ENCODE data around the gene SHOX.
"Not testable (repeated sequence)": the region's sequence is repeated elsewhere in the genome, so short reads cannot be mapped to it uniquely, and the experiment has no call there.

The SHOX gene

DNA sequence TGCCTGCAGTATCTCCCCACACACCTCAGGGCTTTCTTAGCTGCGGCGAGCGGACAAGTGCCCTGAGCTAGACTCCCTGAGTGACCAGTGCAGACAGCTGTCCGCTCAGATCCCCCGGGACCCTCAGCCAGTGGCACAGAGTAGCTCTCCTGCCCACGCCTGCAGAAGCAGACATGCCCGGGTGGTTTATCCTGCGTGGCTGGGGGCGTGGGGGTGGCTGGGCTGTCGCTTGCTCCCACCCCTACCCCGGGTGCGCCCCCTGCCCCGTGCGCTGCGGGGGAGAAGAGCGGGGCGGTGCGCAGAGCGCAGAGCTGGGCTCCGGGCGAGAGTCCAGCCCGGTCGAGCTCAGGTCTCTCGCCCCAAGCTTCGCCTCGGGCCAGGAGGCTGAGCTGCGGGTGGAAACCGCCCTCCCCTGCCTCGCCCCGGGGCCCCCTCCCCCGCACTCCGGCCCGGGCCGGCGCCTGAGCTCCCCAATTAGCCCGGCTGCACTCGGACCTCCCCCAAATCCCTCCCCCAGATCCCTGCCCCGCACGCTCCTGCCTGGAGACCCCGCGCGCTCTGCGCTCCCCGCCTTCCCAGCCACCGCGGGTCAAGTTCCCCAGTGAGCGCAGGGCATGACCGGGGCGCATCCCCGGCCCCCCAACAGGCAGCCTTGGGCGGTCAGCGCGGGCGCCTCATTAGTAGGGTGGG, 11.7 kb upstream of the SHOX start:
- TF ChIP-seq, protein P1, sequence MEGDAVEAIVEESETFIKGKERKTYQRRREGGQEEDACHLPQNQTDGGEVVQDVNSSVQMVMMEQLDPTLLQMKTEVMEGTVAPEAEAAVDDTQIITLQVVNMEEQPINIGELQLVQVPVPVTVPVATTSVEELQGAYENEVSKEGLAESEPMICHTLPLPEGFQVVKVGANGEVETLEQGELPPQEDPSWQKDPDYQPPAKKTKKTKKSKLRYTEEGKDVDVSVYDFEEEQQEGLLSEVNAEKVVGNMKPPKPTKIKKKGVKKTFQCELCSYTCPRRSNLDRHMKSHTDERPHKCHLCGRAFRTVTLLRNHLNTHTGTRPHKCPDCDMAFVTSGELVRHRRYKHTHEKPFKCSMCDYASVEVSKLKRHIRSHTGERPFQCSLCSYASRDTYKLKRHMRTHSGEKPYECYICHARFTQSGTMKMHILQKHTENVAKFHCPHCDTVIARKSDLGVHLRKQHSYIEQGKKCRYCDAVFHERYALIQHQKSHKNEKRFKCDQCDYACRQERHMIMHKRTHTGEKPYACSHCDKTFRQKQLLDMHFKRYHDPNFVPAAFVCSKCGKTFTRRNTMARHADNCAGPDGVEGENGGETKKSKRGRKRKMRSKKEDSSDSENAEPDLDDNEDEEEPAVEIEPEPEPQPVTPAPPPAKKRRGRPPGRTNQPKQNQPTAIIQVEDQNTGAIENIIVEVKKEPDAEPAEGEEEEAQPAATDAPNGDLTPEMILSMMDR (IDR thresholded peaks at IDR 0.05; ENCODE audit: control insufficient read depth, extremely low read depth, insufficient read depth): no peak
- DNase-seq (ENCODE audit: low read depth): no peak
- no peak overlapping the region for H3K4me3 ChIP-seq (ENCODE audit: low read depth, low read length)

DNA sequence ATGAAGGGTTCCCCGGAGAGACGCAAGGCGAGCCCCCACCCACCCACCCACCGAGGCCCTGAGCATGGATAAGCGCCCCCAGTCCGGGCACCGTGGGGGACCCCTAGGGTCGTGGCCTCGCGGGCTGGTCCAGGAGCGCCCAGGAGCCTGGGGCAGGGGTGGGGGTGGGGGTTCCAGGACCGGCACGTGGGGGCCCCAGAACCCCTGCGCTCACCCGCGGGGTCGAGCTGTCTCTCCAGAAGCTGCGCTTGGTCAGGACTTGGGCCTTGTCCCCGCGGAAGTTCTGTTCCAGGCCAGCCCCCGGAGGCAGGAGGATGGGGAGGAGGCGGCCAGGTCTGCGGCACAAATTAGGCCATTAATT, 11.2 kb upstream of the SHOX start:
- no peak for DNase-seq (ENCODE audit: low read depth)
- no peak overlapping the region for H3K4me3 ChIP-seq (ENCODE audit: low read depth, low read length)
- TF ChIP-seq, protein P1 (IDR thresholded peaks at IDR 0.05; ENCODE audit: control insufficient read depth, extremely low read depth, insufficient read depth): no peak

DNA sequence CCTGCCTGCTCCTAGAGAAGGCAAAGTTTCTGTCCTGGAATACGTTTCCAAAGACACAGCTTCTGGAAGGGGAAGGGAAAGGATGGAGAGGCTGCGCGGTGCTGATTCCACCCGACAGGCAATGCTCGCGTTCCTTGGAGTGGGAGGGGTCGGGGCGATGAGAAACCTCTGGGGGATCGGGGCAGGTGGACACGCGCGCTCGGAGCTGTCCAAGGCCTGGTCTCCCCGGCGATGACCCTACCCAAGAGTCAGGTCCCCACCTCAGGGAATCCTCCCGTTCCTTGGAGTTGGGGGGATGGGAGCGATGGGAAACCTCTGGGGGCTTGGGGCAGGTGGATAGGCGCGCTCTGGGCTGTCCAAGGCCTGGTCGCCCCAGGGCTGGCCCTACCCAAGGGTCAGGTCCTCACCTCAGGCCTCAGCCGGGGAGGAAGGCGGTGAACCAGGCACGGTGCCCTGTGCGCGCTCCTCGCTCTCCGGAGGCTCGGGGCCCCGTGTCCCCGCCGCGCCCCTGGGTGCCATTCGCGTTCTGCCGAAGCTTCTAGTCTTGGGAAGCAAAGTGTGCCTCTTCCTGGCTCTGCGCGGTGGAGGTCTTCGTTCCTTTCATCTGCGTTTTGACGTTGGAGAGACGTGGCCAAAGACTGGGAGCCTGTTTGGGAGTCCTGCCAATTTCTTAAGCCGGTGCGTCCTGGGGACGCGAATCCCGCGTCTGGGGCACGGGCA, 10.6 kb upstream of the SHOX start:
- DNase-seq (ENCODE audit: low read depth): no peak
- TF ChIP-seq, protein P1 (IDR thresholded peaks at IDR 0.05; ENCODE audit: control insufficient read depth, extremely low read depth, insufficient read depth): no peak
- H3K4me3 ChIP-seq (ENCODE audit: low read depth, low read length): no peak overlapping the region

DNA sequence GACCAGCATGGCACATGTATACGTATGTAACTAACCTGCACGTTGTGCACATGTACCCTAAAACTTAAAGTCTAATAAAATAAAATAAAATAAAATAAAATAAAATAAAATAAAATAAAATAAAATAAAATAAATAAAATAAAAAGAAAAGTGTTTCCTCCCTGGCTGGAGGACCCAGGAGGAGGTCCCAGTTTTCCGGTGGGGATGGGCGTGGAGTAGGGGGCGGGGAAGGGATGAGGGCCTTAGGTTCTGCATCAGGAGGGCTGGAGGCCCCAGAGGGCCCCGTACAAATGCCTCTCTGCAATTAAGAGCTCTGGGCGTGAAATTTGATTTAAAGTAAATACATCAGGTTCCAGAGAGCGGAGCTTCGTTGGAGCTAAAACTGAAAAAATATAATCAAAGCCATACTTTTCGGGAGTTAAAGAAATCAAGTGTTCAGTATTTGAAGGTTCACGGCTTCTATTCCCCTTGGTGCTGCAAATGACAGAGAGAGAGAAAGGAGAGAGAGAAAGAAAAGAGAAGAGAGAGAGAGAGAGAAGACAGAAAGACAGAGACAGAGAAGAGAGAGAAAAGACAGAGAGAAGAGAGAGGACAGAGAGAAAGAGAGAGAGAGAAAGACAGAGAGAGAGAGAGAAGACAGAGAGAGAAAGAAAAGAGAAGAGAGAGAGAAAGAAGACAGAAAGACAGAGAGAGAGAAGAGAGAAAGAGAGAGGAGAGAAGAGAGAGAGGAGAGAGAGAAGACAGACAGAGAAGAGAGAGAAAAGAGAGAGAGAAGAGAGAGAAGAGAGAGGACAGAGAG, 8.7 kb upstream of the SHOX start:
- no peak overlapping the region for H3K4me3 ChIP-seq (ENCODE audit: low read depth, low read length)
- no peak for DNase-seq (ENCODE audit: low read depth)
- TF ChIP-seq, protein P1 (IDR thresholded peaks at IDR 0.05; ENCODE audit: control insufficient read depth, extremely low read depth, insufficient read depth): no peak

DNA sequence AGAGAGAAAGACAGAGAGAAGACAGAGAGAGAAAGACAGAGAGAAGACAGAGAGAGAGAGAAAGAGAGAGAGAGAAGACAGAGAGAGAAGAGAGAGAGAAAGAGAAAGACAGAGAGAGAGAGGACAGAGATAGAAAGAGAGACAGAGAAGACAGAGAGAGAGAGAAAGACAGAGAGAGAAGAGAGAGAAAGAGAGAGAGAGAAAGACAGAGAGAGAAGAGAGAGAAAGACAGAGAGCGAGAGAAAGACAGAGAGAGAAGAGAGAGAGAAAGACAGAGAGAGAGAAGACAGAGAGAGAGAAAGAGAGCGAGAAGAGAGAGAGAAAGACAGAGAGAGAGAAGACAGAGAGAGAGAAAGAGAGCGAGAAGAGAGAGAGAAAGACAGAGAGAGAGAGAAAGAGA, 7.8 kb upstream of the SHOX start:
- H3K4me3 ChIP-seq (ENCODE audit: low read depth, low read length); DNase-seq (ENCODE audit: low read depth): not testable (repeated sequence)

DNA sequence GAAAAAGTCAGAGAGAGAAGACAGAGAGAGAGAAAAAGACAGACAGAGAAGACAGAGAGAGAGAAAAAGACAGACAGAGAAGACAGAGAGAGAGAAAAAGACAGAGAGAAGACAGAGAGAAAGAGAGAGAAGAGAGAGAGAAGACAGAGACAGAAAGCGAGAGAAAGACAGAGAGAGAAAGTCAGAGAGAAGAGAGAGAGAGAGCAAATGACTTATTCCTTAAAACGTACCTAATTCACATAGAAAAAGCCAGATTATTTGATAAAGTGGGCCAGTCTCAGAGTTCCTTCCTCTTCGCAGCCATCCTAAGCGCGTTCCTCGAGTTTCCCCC, 7.4 kb upstream of the SHOX start:
- no peak for DNase-seq (ENCODE audit: low read depth)
- H3K4me3 ChIP-seq (ENCODE audit: low read depth, low read length): no peak overlapping the region
- TF ChIP-seq, protein P1 (IDR thresholded peaks at IDR 0.05; ENCODE audit: control insufficient read depth, extremely low read depth, insufficient read depth): no peak

DNA sequence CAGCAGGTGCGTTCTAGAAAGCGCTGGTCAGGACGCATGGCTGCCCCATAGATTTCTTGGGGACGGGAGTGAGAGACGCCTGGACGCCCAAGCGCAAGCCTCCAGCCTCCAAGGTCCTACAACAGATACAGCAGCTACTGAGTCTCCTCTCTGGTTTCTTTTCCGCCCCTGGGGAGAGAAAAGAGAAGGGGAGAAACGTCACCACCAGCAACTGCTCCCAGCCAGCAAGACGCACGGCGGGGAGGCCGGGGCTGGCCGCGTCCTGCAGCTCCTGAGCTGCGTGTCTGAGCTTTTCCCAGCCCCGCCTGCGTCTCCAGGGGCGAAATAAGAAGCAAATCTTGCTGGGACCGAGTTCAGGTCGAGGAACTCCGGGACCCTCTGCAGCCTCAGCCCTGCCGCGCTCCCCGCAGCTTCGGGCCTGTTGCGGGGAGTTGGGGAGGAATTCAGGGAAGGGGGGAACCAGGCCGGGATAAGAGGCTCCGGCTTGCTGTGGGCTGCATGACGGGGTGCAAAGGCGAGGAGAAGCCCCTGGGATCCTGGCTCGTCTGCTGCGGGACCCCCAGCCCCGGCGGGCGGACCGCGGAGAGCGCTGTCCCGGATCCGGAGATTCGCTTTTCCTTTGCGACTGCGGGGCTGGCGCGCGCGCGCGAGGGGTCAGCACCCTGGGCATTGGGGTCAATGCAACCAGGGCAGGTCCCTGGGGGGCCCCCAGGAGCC, 6.8 kb upstream of the SHOX start:
- no peak for DNase-seq (ENCODE audit: low read depth)
- TF ChIP-seq, protein P1 (IDR thresholded peaks at IDR 0.05; ENCODE audit: control insufficient read depth, extremely low read depth, insufficient read depth): no peak
- H3K4me3 ChIP-seq (ENCODE audit: low read depth, low read length): no peak overlapping the region

All from LNCaP clone FGC (cell line).